AG04450 (cell line): Measurements from ENCODE around the gene CNIH3. TPM values are rescaled to one million over a fixed set of nuclear protein-coding genes. Genes with fewer than 3 reads are reported as not detected.

Source experiments
- CTCF ChIA-PET: fragments of 300-600, 350-600 bp; formaldehyde crosslinking; extraction: SDS; loops from one replicate; lab custom pipeline; 2022; ENCODE audit warnings: antibody characterized with exemption, inconsistent platforms; lab: Charles Lee
- POLR2A ChIA-PET: fragments of 350-600 bp; formaldehyde crosslinking; extraction: SDS; loops from one replicate; lab custom pipeline; 2021; ENCODE audit warnings: antibody characterized with exemption, inconsistent platforms; lab: Yijun Ruan, JAX
- DNase-seq: peaks from one replicate; pipeline ENCODE4 v3.0.0-alpha.2; 2011; ENCODE audit warnings: low read depth, low spot score
- H3K27ac ChIP-seq: one replicate; pipeline ENCODE4 v1.5.1; 2012; ENCODE audit warnings: low read depth, low read length, control low read depth
- H3K27me3 ChIP-seq: one replicate; pipeline ENCODE4 v1.6.0; 2012; ENCODE audit warnings: low read length; ENCODE audit not compliant: control insufficient read depth, insufficient read depth
- H3K4me3 ChIP-seq: 2 replicates; pipeline ENCODE4 v1.5.1; 2011; ENCODE audit warnings: mild to moderate bottlenecking, low read depth, low read length, control low read depth
- H3K9me3 ChIP-seq: 2 replicates; pipeline ENCODE4 v1.5.1; 2012; ENCODE audit warnings: low read length; ENCODE audit not compliant: control insufficient read depth, insufficient read depth
- CTCF ChIP-seq: IDR thresholded peaks from 2 replicates; pipeline ENCODE4 v1.5.1; 2011; ENCODE audit warnings: low read depth, low read length, control low read depth, inconsistent platforms
- polyA plus RNA-seq: library from polyadenylated mRNA; depleted of rRNA; stranded (reverse); fragments of >200 nt; gene quantifications from 2 replicates; pipeline ENCODE4 v1.2.3, GENCODE V29; 2011; rRNA removed

Gene CNIH3
- polyA plus RNA-seq, 1 experiment = 6.5 TPM

DNA sequence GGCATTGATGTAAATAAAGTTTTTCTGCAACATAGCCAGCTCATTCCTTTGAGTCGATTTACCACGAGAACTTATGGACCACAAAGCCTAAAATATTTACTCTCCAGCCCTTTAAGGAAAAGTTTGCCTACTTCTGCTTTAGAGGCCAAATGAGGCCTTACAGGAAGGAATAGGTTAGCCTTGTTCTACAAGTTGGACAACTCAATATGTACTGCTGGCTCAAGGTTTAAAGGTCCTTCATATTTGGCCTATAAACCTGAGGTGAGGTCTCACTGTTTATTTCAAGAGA, 168.9 kb downstream of the CNIH3 start:
- CTCF ChIA-PET = interaction anchor here (1.0 kb wide), 1 partner anchor 328 kb away, joined by 3 read pairs; no protein-coding TSS in a partner anchor
- no peak for TF ChIP-seq CTCF

GRCh38 chr1:224785622-224786021, 169.5 kb downstream of the CNIH3 start:
- CTCF ChIA-PET = interaction anchor here (1.0 to 1.3 kb wide), 3 partner anchors 137 to 329 kb away, joined by 3 to 4 read pairs (median 3); no protein-coding TSS in a partner anchor
- POLR2A ChIA-PET = no interaction called here
- Histone ChIP-seq H3K27ac (no peak overlapping the region), H3K9me3 (no peaks in the 10 kb centered on the region), H3K4me3 (no peak overlapping the region), H3K27me3 (no peaks in the 10 kb centered on the region)
- no peak for TF ChIP-seq CTCF
- DNase-seq = no peak

More for the DNA sequence above, 168.9 kb downstream of the CNIH3 start:
- Histone ChIP-seq H3K9me3 (no peaks in the 10 kb centered on the region), H3K27ac (no peak overlapping the region), H3K4me3 (no peak overlapping the region), H3K27me3 (no peaks in the 10 kb centered on the region)
- POLR2A ChIA-PET = no interaction called here
- no peak for DNase-seq

- no peaks in the 10 kb centered on the region for H3K9me3 ChIP-seq
- H3K27me3 ChIP-seq = no peaks in the 10 kb centered on the region
- CTCF ChIA-PET = interaction anchor here (1.1 to 1.3 kb wide), 2 partner anchors 136 to 274 kb away, joined by 3 to 4 read pairs; no protein-coding TSS in a partner anchor
- no peak for DNase-seq
- no peak for TF ChIP-seq CTCF
- no peak overlapping the region for H3K27ac ChIP-seq
- POLR2A ChIA-PET = no interaction called here
- no peak overlapping the region for H3K4me3 ChIP-seq
Measured at GRCh38 chr1:224786533-224787250, 170.6 kb downstream of the CNIH3 start.

DNA sequence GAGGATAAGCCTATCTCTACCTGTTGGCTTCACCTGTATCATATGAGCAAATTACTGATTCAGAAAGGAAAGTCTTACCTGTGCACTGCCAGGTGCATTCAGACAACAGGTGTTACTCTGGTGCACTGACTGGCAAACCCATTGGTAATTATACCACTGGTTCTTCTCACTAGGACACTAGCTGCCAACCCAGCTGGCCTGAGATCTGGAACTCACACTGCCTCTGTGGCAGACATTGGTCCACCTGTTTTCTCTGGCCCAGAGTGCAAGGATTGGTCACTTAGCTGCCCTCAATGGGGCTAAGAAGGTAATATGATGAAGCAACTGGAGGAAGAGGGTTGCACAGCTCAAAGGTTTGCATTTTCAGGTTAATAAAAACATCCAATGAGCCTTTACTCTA, 173.2 kb downstream of the CNIH3 start:
- CTCF ChIA-PET = no interaction called here
- no peak for DNase-seq
- TF ChIP-seq CTCF = no peak
- Histone ChIP-seq H3K27ac (no peak overlapping the region), H3K27me3 (no peaks in the 10 kb centered on the region), H3K4me3 (no peak overlapping the region), H3K9me3 (no peaks in the 10 kb centered on the region)
- POLR2A ChIA-PET = no interaction called here

Other genes starting within 250 kb of the CNIH3 start
- 58.7 and 70.6 TPM in 2 replicates for gene WDR26, start 181.5 kb upstream of the CNIH3 start, polyA plus RNA-seq